ENCODE measurements around the gene LIFR.

Gene LIFR

GRCh38 chr5:38468978-38469706 lies 87.3 kb downstream of the LIFR start:
- FAIRE-seq (peak; percentile 76), DNase-seq (ENCODE audit: insufficient read length, low spot score) (no peak)

GRCh38 chr5:38468202-38468673 lies 88.2 kb downstream of the LIFR start:
- peak; percentile 93 for DNase-seq (ENCODE audit: insufficient read length, low spot score)
- FAIRE-seq, result peak; percentile 98

GRCh38 chr5:38467353-38468040 lies 88.9 kb downstream of the LIFR start:
- no peak for DNase-seq (ENCODE audit: insufficient read length, low spot score)

GRCh38 chr5:38466424-38467189 lies 89.8 kb downstream of the LIFR start:
- FAIRE-seq, result peak; percentile 89
- DNase-seq (ENCODE audit: insufficient read length, low spot score), result no peak

More at GRCh38 chr5:38467353-38468040, 88.9 kb downstream of the LIFR start:
- peak; percentile 73 for FAIRE-seq

- no peak for FAIRE-seq
- no peak for DNase-seq (ENCODE audit: insufficient read length, low spot score)
These were observed 90.6 kb downstream of the LIFR start for GRCh38 chr5:38465702-38466423.

GRCh38 chr5:38465061-38465460 lies 91.4 kb downstream of the LIFR start:
- peak; percentile 4 for FAIRE-seq
- no peak for DNase-seq (ENCODE audit: insufficient read length, low spot score)

GRCh38 chr5:38463634-38464521 lies 92.6 kb downstream of the LIFR start:
- FAIRE-seq (peak; percentile 86), DNase-seq (ENCODE audit: insufficient read length, low spot score) (peak; percentile 93)

- DNase-seq (ENCODE audit: insufficient read length, low spot score) (no peak), FAIRE-seq (no peak)
These were observed 93.3 kb downstream of the LIFR start for GRCh38 chr5:38462976-38463633.

- peak; percentile 58 for FAIRE-seq
- no peak for DNase-seq (ENCODE audit: insufficient read length, low spot score)
These were observed 98.3 kb downstream of the LIFR start for GRCh38 chr5:38458174-38458573.

GRCh38 chr5:38456657-38457399 lies 99.6 kb downstream of the LIFR start:
- FAIRE-seq, result no peak
- DNase-seq (ENCODE audit: insufficient read length, low spot score), result no peak

- DNase-seq (ENCODE audit: insufficient read length, low spot score), result no peak
- FAIRE-seq, result no peak
These were observed 100.6 kb downstream of the LIFR start for GRCh38 chr5:38455796-38456330.

GRCh38 chr5:38453921-38454320 lies 102.5 kb downstream of the LIFR start:
- peak; percentile 31 for FAIRE-seq

GRCh38 chr5:38453506-38453905 lies 102.9 kb downstream of the LIFR start:
- DNase-seq (ENCODE audit: insufficient read length, low spot score) (no peak), FAIRE-seq (no peak)

More at GRCh38 chr5:38453921-38454320, 102.5 kb downstream of the LIFR start:
- no peak for DNase-seq (ENCODE audit: insufficient read length, low spot score)

- no peak for DNase-seq (ENCODE audit: insufficient read length, low spot score)
- FAIRE-seq, result no peak
These were observed 104.2 kb downstream of the LIFR start for GRCh38 chr5:38452201-38452600.

- FAIRE-seq (no peak), DNase-seq (ENCODE audit: insufficient read length, low spot score) (no peak)
These were observed 105.2 kb downstream of the LIFR start for GRCh38 chr5:38451074-38451725.

GRCh38 chr5:38450627-38451026 lies 105.8 kb downstream of the LIFR start:
- no peak for FAIRE-seq
- no peak for DNase-seq (ENCODE audit: insufficient read length, low spot score)

GRCh38 chr5:38448568-38449350 lies 107.7 kb downstream of the LIFR start:
- FAIRE-seq (no peak), DNase-seq (ENCODE audit: insufficient read length, low spot score) (no peak)
